Measurements from ENCODE around the gene CA10. TPM values are rescaled to one million over a fixed set of nuclear protein-coding genes. Genes with fewer than 3 reads are reported as not detected.

The CA10 gene
- total and polyA plus RNA-seq, 8 donors = 0.09 to 2.0 (median 0.27) TPM; not detected in 4

DNA sequence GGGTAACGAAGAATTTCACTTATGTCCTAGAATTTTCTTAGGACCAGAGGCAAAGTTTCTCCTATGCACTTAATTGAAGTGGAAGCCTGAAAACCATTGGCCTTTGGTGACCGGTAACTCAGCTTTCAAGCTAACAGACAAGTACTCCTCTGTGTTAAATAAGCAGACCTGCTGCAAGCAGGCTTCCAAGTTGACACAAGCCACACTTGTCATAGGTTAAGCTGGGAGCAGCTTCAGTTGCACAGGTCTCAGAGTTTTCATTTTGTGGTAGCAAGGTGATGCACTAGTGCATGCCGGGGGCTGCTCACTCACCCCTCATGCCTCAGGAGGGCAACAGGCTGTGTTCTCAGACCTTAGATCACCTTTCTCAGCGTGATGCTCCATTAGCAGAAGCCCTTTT is 498.2 kb downstream of the CA10 start:
- ATAC-seq (no peak), DNase-seq (no peak), FAIRE-seq (no peak)
- TF ChIP-seq, protein P1, sequence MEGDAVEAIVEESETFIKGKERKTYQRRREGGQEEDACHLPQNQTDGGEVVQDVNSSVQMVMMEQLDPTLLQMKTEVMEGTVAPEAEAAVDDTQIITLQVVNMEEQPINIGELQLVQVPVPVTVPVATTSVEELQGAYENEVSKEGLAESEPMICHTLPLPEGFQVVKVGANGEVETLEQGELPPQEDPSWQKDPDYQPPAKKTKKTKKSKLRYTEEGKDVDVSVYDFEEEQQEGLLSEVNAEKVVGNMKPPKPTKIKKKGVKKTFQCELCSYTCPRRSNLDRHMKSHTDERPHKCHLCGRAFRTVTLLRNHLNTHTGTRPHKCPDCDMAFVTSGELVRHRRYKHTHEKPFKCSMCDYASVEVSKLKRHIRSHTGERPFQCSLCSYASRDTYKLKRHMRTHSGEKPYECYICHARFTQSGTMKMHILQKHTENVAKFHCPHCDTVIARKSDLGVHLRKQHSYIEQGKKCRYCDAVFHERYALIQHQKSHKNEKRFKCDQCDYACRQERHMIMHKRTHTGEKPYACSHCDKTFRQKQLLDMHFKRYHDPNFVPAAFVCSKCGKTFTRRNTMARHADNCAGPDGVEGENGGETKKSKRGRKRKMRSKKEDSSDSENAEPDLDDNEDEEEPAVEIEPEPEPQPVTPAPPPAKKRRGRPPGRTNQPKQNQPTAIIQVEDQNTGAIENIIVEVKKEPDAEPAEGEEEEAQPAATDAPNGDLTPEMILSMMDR (IDR thresholded peaks at IDR 0.05) = no peak
- no peaks in the 10 kb centered on the region for H3K4me1 ChIP-seq
- H3K36me3 ChIP-seq = no peaks in the 10 kb centered on the region
- no peaks in the 10 kb centered on the region for H3K9me3 ChIP-seq
- peaks cover 0 to 4% (median 2%) of the 10 kb centered on the region in 4 donors for H3K27me3 ChIP-seq
- no peak overlapping the region for H3K27ac ChIP-seq
- no peak overlapping the region for H3K4me3 ChIP-seq
- intact Hi-C loops (cut with DNase I) = no loop called here
- WGBS, 2 donors = 49 to 62% methylated on average over 4 of the region's 4 CpGs

DNA sequence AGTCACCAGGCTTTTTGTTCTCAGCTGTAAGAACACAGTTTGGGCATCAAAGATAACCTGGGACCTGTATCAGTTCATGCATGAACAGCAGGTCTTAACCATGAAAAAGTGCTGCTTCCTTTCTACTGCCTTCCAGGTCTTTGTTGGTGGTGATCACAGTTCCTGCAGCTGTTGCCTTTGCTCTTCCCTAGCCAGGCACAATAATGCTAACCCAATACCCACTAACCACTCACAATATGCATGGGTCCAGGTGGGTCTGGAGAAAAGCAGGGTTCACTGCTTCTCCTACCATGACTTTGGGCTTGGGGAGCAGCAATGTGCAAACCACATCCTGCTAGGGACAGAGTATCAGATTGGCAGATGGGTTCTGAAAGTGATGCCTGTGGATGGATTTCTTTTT is 501.3 kb downstream of the CA10 start:
- FAIRE-seq = no peak
- Histone ChIP-seq H3K27ac (no peak overlapping the region), H3K27me3 (peaks cover 0 to 3% (median 0%) of the 10 kb centered on the region in 4 donors), H3K4me1 (no peaks in the 10 kb centered on the region), H3K36me3 (no peaks in the 10 kb centered on the region), H3K9me3 (no peaks in the 10 kb centered on the region), H3K4me3 (no peak overlapping the region)
- TF ChIP-seq, protein P1 (IDR thresholded peaks at IDR 0.05) = no peak
- intact Hi-C loops (cut with DNase I) = no loop called here
- DNase-seq = no peak
- no peak for ATAC-seq

DNA sequence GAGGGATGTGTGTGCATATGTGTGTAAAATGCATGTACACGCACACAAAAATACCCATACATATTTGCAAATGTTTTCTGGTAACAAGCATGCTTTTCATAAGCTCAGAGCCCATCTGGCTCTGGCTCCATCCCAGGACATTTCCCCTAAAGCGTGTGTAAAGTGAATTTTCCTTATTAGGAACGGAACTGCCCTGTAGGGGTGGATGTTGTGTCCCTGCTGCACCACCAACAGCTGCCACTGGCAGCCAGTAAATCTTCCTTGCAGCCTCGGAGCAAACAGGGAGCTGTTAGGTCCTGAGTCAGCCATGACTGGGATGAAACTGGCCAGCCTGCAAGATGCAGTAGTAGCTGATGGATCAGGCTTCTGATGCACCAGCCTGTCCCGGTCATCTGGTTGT is 504.6 kb downstream of the CA10 start:
- intact Hi-C loops (cut with DNase I) = no loop called here
- Histone ChIP-seq H3K4me3 (no peak overlapping the region), H3K9me3 (no peaks in the 10 kb centered on the region), H3K36me3 (no peaks in the 10 kb centered on the region), H3K27me3 (no peaks in the 10 kb centered on the region), H3K27ac (no peak overlapping the region), H3K4me1 (no peaks in the 10 kb centered on the region)
- ATAC-seq = no peak
- WGBS, 2 donors = 34 to 44% methylated on average over 5 of the region's 5 CpGs
- TF ChIP-seq, protein P1 (IDR thresholded peaks at IDR 0.05) = no peak
- FAIRE-seq = no peak
- DNase-seq = no peak

DNA sequence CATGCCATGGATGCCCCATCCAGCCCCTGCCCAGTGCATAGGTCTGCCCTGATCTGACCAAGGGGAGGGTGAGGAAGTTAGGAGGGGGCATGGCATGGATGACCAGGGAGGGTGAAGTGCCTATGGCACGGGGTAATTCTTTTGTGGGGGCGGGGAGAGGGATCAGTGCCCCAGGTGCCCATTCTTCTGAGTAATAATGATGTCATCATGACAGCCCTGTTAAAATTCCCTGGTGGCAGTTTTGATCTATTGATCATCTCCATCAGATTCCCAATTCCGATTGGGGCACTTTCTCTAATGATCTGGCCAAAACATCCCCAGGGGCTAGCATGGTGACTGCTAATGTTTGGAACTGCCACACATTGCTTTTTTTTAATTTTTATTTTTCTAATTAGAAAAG is 506.0 kb downstream of the CA10 start:
- TF ChIP-seq, protein P1 (IDR thresholded peaks at IDR 0.05) = no peak
- no peaks in the 10 kb centered on the region for H3K9me3 ChIP-seq
- ATAC-seq (no peak), FAIRE-seq (no peak), DNase-seq (no peak)
- no peaks in the 10 kb centered on the region for H3K27me3 ChIP-seq
- H3K27ac ChIP-seq = no peak overlapping the region
- 50 to 60% methylated on average over 3 of the region's 3 CpGs for WGBS, 2 donors
- H3K4me3 ChIP-seq = no peak overlapping the region
- no peaks in the 10 kb centered on the region for H3K36me3 ChIP-seq
- intact Hi-C loops (cut with DNase I) = no loop called here
- no peaks in the 10 kb centered on the region for H3K4me1 ChIP-seq

DNA sequence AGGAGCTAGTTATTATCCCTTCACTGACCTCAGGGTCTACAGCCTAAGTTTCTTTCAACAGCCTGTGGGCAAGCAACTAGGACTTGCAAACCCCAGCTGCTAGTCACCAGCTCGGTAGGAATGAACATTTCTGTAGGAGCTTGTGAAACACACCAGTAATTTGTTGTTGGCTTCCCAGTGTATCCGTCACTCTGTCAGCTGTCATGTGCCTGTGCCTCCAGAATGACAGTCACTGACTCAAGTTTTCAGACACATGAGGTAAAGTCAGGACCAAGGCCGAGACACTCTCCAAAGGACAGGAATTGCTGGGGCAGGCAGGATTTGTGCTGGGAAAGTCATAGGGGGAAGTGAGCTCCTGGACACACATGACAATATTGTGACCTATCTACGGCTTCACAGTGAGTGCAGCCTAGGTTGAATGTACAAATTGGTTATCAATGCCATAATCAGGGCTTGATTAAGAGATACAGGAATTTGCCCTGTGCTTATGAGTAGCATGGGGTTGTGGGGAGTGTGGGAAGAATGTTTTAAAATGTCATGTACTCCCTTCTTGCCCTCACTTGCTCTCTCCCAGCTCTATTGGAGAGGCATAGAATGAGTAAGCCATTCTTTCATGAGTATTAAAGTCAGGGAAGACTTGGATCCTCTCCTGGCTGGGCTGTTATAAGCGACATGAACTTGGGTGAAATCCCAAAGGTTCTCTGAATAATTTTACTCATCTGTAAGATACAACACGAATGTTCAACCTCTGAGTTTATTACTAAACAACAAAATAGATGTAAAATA is 506.8 kb downstream of the CA10 start:
- intact Hi-C loops (cut with DNase I) = no loop called here
- H3K36me3 ChIP-seq = no peaks in the 10 kb centered on the region
- DNase-seq (no peak), ATAC-seq (no peak), FAIRE-seq (no peak)
- no peaks in the 10 kb centered on the region for H3K9me3 ChIP-seq
- TF ChIP-seq, protein P1 (IDR thresholded peaks at IDR 0.05) = no peak
- H3K4me1 ChIP-seq = no peaks in the 10 kb centered on the region
- H3K27ac ChIP-seq = no peak overlapping the region
- H3K4me3 ChIP-seq = no peak overlapping the region
- no peaks in the 10 kb centered on the region for H3K27me3 ChIP-seq
- 56 to 65% methylated on average over 6 of the region's 6 CpGs for WGBS, 2 donors
